Thyroid gland (tissue), 4 donors: Measurements from ENCODE around the gene ITGBL1. TPM values are rescaled to one million over a fixed set of nuclear protein-coding genes. Genes with fewer than 3 reads are reported as not detected.

ENCODE experiments used
- DNase-seq, 2 donors: peaks; one replicate each; pipeline ENCODE4 v3.0.0-alpha.2; 2019
- H3K27ac ChIP-seq, 3 donors: fragments of 200-600 bp; sonication (generic); 1 replicate in 2 of 3; 2 replicates in 1 of 3; pipeline ENCODE4 v1.5.1; 2016 to 2019; ENCODE audit warnings: mild to moderate bottlenecking in 1 of 3, moderate library complexity in 1 of 3
- H3K27me3 ChIP-seq: fragments of 200-600 bp; sonication (generic); one replicate; pipeline ENCODE4 v1.5.1; 2019
- H3K36me3 ChIP-seq, 2 donors: fragments of 200-600 bp; sonication (generic); one replicate each; pipeline ENCODE4 v1.5.1; 2016 to 2019
- H3K4me1 ChIP-seq, 2 donors: fragments of 200-600 bp; sonication (generic); one replicate each; pipeline ENCODE4 v1.5.1; 2017 to 2019
- H3K4me3 ChIP-seq, 3 donors: fragments of 200-600 bp; sonication (generic); replicated peaks in 1 of 3; 1 replicate in 2 of 3; 2 replicates in 1 of 3; pipeline ENCODE4 v1.5.1; 2016; ENCODE audit warnings: mild to moderate bottlenecking in 1 of 3
- H3K9me3 ChIP-seq: fragments of 200-600 bp; sonication (generic); one replicate; pipeline ENCODE4 v1.5.1; 2017
- CTCF ChIP-seq, 6 experiments: fragments of 200-600 bp in 3 of 6; fragments of 450-650 bp in 3 of 6; sonication (generic) in 3 of 6; IDR thresholded peaks; one replicate each; pipeline ENCODE4 v1.5.1; 2016 to 2019; ENCODE audit warnings: antibody characterized with exemption in 6 of 6, mild to moderate bottlenecking in 2 of 6, inconsistent platforms in 1 of 6, moderate library complexity in 1 of 6
- POLR2A ChIP-seq, 2 donors: fragments of 450-650 bp; IDR thresholded peaks; one replicate each; pipeline ENCODE4 v1.6.1; 2017; ENCODE audit warnings: antibody characterized with exemption in 2 of 2, mild to moderate bottlenecking in 2 of 2, moderate library complexity in 1 of 2
- whole genome bisulfite sequencing, 2 donors: methylation state at CpG; one replicate each; pipeline ENCODE4 v1.1.5; 2017; 5-methylcytosine and 5-hydroxymethylcytosine counted together
- intact Hi-C: fragments of 100-400 bp; cut with DNase I; formaldehyde crosslinking; loops from one replicate; pipeline ENCODE4 v1.15.1; 2023
- total RNA-seq, 4 donors: library from RNA; depleted of rRNA; stranded (reverse); fragments of >200 nt; gene quantifications; one replicate each; pipeline ENCODE4 v1.2.3, GENCODE V29; 2016

Gene ITGBL1
- total RNA-seq, 4 donors from 2014 or later, result 3.4 to 20.6 (median 4.5) TPM

GRCh38 chr13:101417501-101417900, 35.0 kb upstream of the ITGBL1 start:
- H3K36me3 ChIP-seq, result no peaks in the 10 kb centered on the region
- H3K27me3 ChIP-seq, result no peaks in the 10 kb centered on the region
- H3K4me1 ChIP-seq, result peaks cover 0 to 7% of the 10 kb centered on the region in 2 donors
- intact Hi-C loops, result no loop called here
- H3K4me3 ChIP-seq, result no peak overlapping the region
- no peak for TF ChIP-seq CTCF (IDR thresholded peaks at IDR 0.05)
- no peak for TF ChIP-seq POLR2A (IDR thresholded peaks at IDR 0.05)
- 93 to 95% methylated on average over 5 of the region's 5 CpGs for WGBS, 2 donors
- no peaks in the 10 kb centered on the region for H3K9me3 ChIP-seq
- H3K27ac ChIP-seq, result no peak overlapping the region
- no peak for DNase-seq

DNA sequence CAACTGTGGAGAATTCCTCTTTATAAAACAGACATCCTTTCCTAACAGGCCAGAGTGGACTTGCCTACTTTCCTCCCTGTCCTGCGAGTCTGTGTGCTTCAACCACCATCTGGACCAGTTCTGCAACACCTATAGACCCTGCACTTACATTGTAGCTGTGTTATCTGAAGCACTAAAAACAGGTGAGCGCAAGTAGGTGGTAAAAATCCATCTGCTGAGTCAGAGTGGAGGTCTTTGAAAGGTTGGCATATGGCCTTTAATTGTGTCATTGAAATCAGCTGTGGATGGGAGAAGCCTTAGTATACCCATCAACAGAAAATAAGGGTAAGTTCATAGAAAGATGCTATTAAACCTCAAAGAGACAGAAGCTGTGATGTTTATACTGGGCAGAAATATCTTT, 28.6 kb upstream of the ITGBL1 start:
- H3K36me3 ChIP-seq, result no peaks in the 10 kb centered on the region
- H3K4me1 ChIP-seq, result peaks cover 0 to 3% of the 10 kb centered on the region in 2 donors
- DNase-seq, result no peak
- H3K9me3 ChIP-seq, result no peaks in the 10 kb centered on the region
- H3K4me3 ChIP-seq, result no peak overlapping the region
- no peak overlapping the region for H3K27ac ChIP-seq
- H3K27me3 ChIP-seq, result no peaks in the 10 kb centered on the region
- no peak for TF ChIP-seq CTCF (IDR thresholded peaks at IDR 0.05)
- no peak for TF ChIP-seq POLR2A (IDR thresholded peaks at IDR 0.05)
- 86 to 90% methylated on average over 2 of the region's 2 CpGs for WGBS, 2 donors
- intact Hi-C loops, result no loop called here

DNA sequence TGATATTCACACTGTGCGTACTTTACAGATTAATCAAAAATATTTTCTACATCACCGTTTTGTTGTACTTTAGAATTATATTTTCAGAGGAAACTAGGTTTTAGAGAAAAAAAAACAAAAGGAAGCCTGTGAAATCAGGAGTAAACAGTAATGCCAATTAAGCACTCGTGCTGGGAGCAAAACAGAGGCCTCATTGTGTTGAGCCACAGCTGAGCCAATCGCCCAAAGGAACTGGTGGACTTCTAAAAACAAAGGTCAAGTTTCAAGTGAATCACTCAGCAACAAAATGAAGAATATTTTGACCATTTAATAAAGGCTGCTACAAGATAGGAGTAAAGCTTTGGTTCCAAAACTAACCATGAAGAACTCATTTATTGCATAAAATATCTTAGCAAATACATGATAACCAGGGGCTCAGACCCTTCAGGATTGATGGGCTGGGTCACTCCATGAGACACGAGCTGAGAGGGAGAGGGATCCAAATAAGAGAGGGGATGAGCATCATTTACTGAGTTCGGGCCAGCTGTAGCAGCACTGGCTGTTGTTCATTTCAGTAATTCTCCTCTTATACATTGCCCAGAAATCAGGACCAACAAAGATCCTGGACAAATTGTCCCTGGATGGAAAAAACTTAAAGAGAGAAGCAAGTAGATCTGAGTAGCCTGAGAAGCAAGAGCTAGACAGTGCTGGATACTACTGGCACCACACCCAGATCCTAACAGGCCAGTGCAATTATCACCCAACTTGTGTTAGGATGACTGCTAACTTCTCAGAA, 27.9 kb upstream of the ITGBL1 start:
- no peak for DNase-seq
- WGBS, 2 donors, result 42 to 57% methylated on average over 6 of the region's 6 CpGs

GRCh38 chr13:101425156-101425471, 27.4 kb upstream of the ITGBL1 start:
- no peak for DNase-seq
- TF ChIP-seq POLR2A (IDR thresholded peaks at IDR 0.05), result no peak
- TF ChIP-seq CTCF (IDR thresholded peaks at IDR 0.05), result no peak
- Histone ChIP-seq H3K27me3 (no peaks in the 10 kb centered on the region), H3K4me1 (peaks cover 0 to 3% of the 10 kb centered on the region in 2 donors), H3K9me3 (no peaks in the 10 kb centered on the region), H3K27ac (no peak overlapping the region), H3K4me3 (no peak overlapping the region), H3K36me3 (no peaks in the 10 kb centered on the region)
- intact Hi-C loops, result no loop called here
- WGBS, 2 donors, result 90 to 96% methylated on average over 3 of the region's 3 CpGs

More for the DNA sequence above, 27.9 kb upstream of the ITGBL1 start:
- TF ChIP-seq CTCF (IDR thresholded peaks at IDR 0.05) (no peak), POLR2A (IDR thresholded peaks at IDR 0.05) (no peak)
- no peaks in the 10 kb centered on the region for H3K36me3 ChIP-seq
- no peaks in the 10 kb centered on the region for H3K27me3 ChIP-seq
- intact Hi-C loops, result no loop called here
- no peak overlapping the region for H3K27ac ChIP-seq
- H3K4me1 ChIP-seq, result peaks cover 0 to 3% of the 10 kb centered on the region in 2 donors
- H3K9me3 ChIP-seq, result no peaks in the 10 kb centered on the region
- H3K4me3 ChIP-seq, result no peak overlapping the region

- 78 to 82% methylated on average over 10 of the region's 10 CpGs for WGBS, 2 donors
- no peak overlapping the region for H3K4me3 ChIP-seq
- H3K27ac ChIP-seq, result no peak overlapping the region
- no peak for DNase-seq
- intact Hi-C loops, result no loop called here
- TF ChIP-seq POLR2A (IDR thresholded peaks at IDR 0.05), result no peak
- TF ChIP-seq CTCF (IDR thresholded peaks at IDR 0.05), result no peak
- H3K4me1 ChIP-seq, result peaks cover 0 to 3% of the 10 kb centered on the region in 2 donors
- H3K9me3 ChIP-seq, result no peaks in the 10 kb centered on the region
- no peaks in the 10 kb centered on the region for H3K36me3 ChIP-seq
- no peaks in the 10 kb centered on the region for H3K27me3 ChIP-seq
Measured at GRCh38 chr13:101425623-101426022, 26.9 kb upstream of the ITGBL1 start.
